ENCODE results near the gene OR1J2.

OR1J2 gene

GRCh38 chr9:122552812-122553211, 42.2 kb downstream of the OR1J2 start, which contains the start of gene OR1N2:
Gene OR1N2 (plus strand): TSS chr9:122553112. CDS start chr9:122553212, 100 bp downstream.
- DNase-seq: no peak
